Keratinocyte (primary cell): ENCODE measurements around the gene CILP. TPM values are rescaled to one million over a fixed set of nuclear protein-coding genes. Genes with fewer than 3 reads are reported as not detected.

Experiments used
- DNase-seq: peaks from one replicate; pipeline ENCODE4 v3.0.0-alpha.2; 2011; ENCODE audit warnings: low read depth, missing footprints, low spot score
- FAIRE-seq: peaks from 2 replicates; lab custom pipeline; 2011; peaks lifted over from hg19 to GRCh38; lab: Jason Lieb, UNC
- H2AFZ ChIP-seq: 2 replicates; pipeline ENCODE4 v1.6.0; 2012; ENCODE audit warnings: low read length, control low read depth, inconsistent platforms; ENCODE audit not compliant: control insufficient read depth
- H3K27ac ChIP-seq: 2 replicates; pipeline ENCODE4 v1.5.1; 2011; ENCODE audit warnings: low read length; ENCODE audit not compliant: control insufficient read depth, insufficient read depth
- H3K27me3 ChIP-seq: 3 replicates; pipeline ENCODE4 v1.6.0; 2011; ENCODE audit warnings: low read length; ENCODE audit not compliant: control insufficient read depth, insufficient read depth; ENCODE audit errors: extremely low read depth
- H3K36me3 ChIP-seq, 2 experiments: 2 replicates in 1 of 2; 3 replicates in 1 of 2; pipeline ENCODE4 v1.5.1; 2011; ENCODE audit warnings: low read length in 2 of 2, mild to moderate bottlenecking in 1 of 2; ENCODE audit not compliant: control insufficient read depth in 2 of 2, insufficient read depth in 2 of 2; ENCODE audit errors: extremely low read depth in 1 of 2
- H3K4me1 ChIP-seq: 3 replicates; pipeline ENCODE4 v1.5.1; 2011; ENCODE audit warnings: low read length; ENCODE audit not compliant: control insufficient read depth, insufficient read depth; ENCODE audit errors: extremely low read depth
- H3K4me2 ChIP-seq: 3 replicates; pipeline ENCODE4 v1.6.0; 2011; ENCODE audit warnings: low read depth, low read length; ENCODE audit not compliant: control insufficient read depth, insufficient read depth; ENCODE audit errors: extremely low read depth
- H3K4me3 ChIP-seq, 3 experiments: fragments of 200-600 bp in 1 of 3; sonication (generic) in 1 of 3; 2 replicates in 2 of 3; 3 replicates in 1 of 3; pipeline ENCODE4 v1.5.1; 2011 to 2016; ENCODE audit warnings: low read length in 3 of 3, mild to moderate bottlenecking in 3 of 3, control low read depth in 2 of 3, inconsistent platforms in 1 of 3, low read depth in 1 of 3, mixed read lengths in 1 of 3, mixed run types in 1 of 3, moderate library complexity in 1 of 3; ENCODE audit not compliant: control insufficient read depth in 2 of 3, insufficient read depth in 2 of 3; ENCODE audit errors: extremely low read depth in 1 of 3
- H3K79me2 ChIP-seq: 2 replicates; pipeline ENCODE4 v1.6.0; 2012; ENCODE audit warnings: low read length; ENCODE audit not compliant: control insufficient read depth, insufficient read depth
- H3K9ac ChIP-seq: 3 replicates; pipeline ENCODE4 v1.6.0; 2011; ENCODE audit warnings: low read length; ENCODE audit not compliant: control insufficient read depth, insufficient read depth; ENCODE audit errors: extremely low read depth
- H3K9me1 ChIP-seq: 3 replicates; pipeline ENCODE4 v1.6.0; 2011; ENCODE audit warnings: low read length; ENCODE audit not compliant: control insufficient read depth, insufficient read depth; ENCODE audit errors: extremely low read depth
- H3K9me3 ChIP-seq: 2 replicates; pipeline ENCODE4 v1.5.1; 2012; ENCODE audit warnings: low read depth, low read length; ENCODE audit not compliant: control insufficient read depth
- H4K20me1 ChIP-seq: 3 replicates; pipeline ENCODE4 v1.6.0; 2011; ENCODE audit warnings: low read length; ENCODE audit not compliant: control insufficient read depth, insufficient read depth; ENCODE audit errors: extremely low read depth
- CTCF ChIP-seq, 3 experiments: IDR thresholded peaks in 1 of 3; conservative IDR thresholded peaks in 1 of 3; optimal IDR thresholded peaks in 1 of 3; 2 replicates in 2 of 3; 3 replicates in 1 of 3; pipeline versions ENCODE3 to v1.5.1; 2011; ENCODE audit warnings: low read length in 3 of 3, mild to moderate bottlenecking in 3 of 3, moderate library complexity in 2 of 3, control low read depth in 1 of 3, inconsistent platforms in 1 of 3; ENCODE audit not compliant: insufficient read depth in 2 of 3; ENCODE audit errors: extremely low read depth in 1 of 3
- EZH2 ChIP-seq: IDR thresholded peaks from one replicate; pipeline ENCODE4 v1.6.1; 2012; ENCODE audit warnings: inconsistent platforms, mild to moderate bottlenecking, low read length, moderate library complexity
- dilution Hi-C: fragments of 300-500 bp; cut with MboI; formaldehyde crosslinking; loops from one replicate; pipeline ENCODE4 v1.7.0; 2020; ENCODE audit warnings: low sequenced_read_pairs; ENCODE audit not compliant: extremely low pct_ligation_motif_present
- polyA plus RNA-seq, 5 experiments: library from polyadenylated mRNA; depleted of rRNA in 3 of 5; stranded (reverse) in 3 of 5; stranded (forward) in 1 of 5; unstranded in 1 of 5; fragments of >200 nt; gene quantifications; 1 replicate in 1 of 5; 2 replicates in 3 of 5; 3 replicates in 1 of 5; pipeline versions ENCODE4 v1.2.1 to v1.2.3, GENCODE V29; 2011 to 2012; ENCODE audit warnings: missing spikeins in 2 of 5, low read depth in 1 of 5, low replicate concordance in 1 of 5

Gene CILP
- polyA plus RNA-seq, 1 donor (not counting 4 experiments of a cell fraction or from before 2014, with no cell fraction given), result not detected

- Histone ChIP-seq H3K4me3 (no peak overlapping the region), H3K9ac (no peak overlapping the region), H3K27me3 (no peaks in the 10 kb centered on the region), H4K20me1 (no peaks in the 10 kb centered on the region), H3K9me3 (no peaks in the 10 kb centered on the region), H2AFZ (no peak overlapping the region), H3K27ac (no peak overlapping the region), H3K4me2 (no peak overlapping the region), H3K36me3 (peaks cover under 1 to 2% of the 10 kb centered on the region in 2 experiments), H3K79me2 (peaks cover 6% of the 10 kb centered on the region), H3K9me1 (no peaks in the 10 kb centered on the region), H3K4me1 (no peaks in the 10 kb centered on the region)
- DNase-seq, result no peak
- no peak for FAIRE-seq
- TF ChIP-seq CTCF (optimal IDR thresholded peaks at IDR 0.05 in 1 of 3, IDR thresholded peaks at IDR 0.05 in 1 of 3, conservative IDR thresholded peaks at IDR 0.05 in 1 of 3; ENCODE audit: extremely low read depth in 1 of 3, insufficient read depth in 2 of 3, low read length in 3 of 3) (no peak), EZH2 (no peak)
- dilution Hi-C loops, result no loop called here
Measured at GRCh38 chr15:65164139-65164538, 47.1 kb downstream of the CILP start.

GRCh38 chr15:65163041-65163440 lies 48.2 kb downstream of the CILP start:
- Histone ChIP-seq H3K4me3 (no peak overlapping the region), H3K9me1 (no peaks in the 10 kb centered on the region), H2AFZ (no peak overlapping the region), H3K4me2 (no peak overlapping the region), H3K79me2 (peaks cover 5% of the 10 kb centered on the region), H3K9ac (no peak overlapping the region), H4K20me1 (no peaks in the 10 kb centered on the region), H3K27me3 (no peaks in the 10 kb centered on the region), H3K27ac (no peak overlapping the region), H3K36me3 (peaks cover 0 to 3% of the 10 kb centered on the region in 2 experiments), H3K4me1 (no peaks in the 10 kb centered on the region), H3K9me3 (no peaks in the 10 kb centered on the region)
- TF ChIP-seq CTCF (optimal IDR thresholded peaks at IDR 0.05 in 1 of 3, IDR thresholded peaks at IDR 0.05 in 1 of 3, conservative IDR thresholded peaks at IDR 0.05 in 1 of 3; ENCODE audit: extremely low read depth in 1 of 3, insufficient read depth in 2 of 3, low read length in 3 of 3) (no peak), EZH2 (no peak)
- FAIRE-seq (no peak), DNase-seq (no peak)
- dilution Hi-C loops, result no loop called here
